Heart left ventricle (tissue), 16 donors: Measurements from ENCODE around the gene ZFAND5. TPM values are rescaled to one million over a fixed set of nuclear protein-coding genes. Genes with fewer than 3 reads are reported as not detected.
A peak's percentile ranks its signal among the peaks of the same experiment; 100 is the strongest.

Experiments used
- ATAC-seq, 4 donors: fragments of 200-7000 bp; cut with Tn5 transposase; one replicate each; pipeline ENCODE4 v1.9.1; 2020 to 2022; ENCODE audit warnings: moderate library complexity in 4 of 4, mild to moderate bottlenecking in 3 of 4, moderate number of reproducible peaks in 1 of 4
- DNase-seq, 5 donors: peaks; one replicate each; pipeline ENCODE4 v3.0.0-alpha.2; 2020
- H3K27ac ChIP-seq, 12 donors: fragments of 200-600 bp; sonication (generic) in 4 of 12; one replicate each; pipeline versions ENCODE4 v1.5.0 to v1.8.0; 2016 to 2022; ENCODE audit warnings: mild to moderate bottlenecking in 2 of 12
- H3K27me3 ChIP-seq, 9 donors: fragments of 200-600 bp; sonication (generic) in 2 of 9; one replicate each; pipeline versions ENCODE4 v1.5.1 to v1.8.0; 2016 to 2022; ENCODE audit warnings: mild to moderate bottlenecking in 3 of 9
- H3K36me3 ChIP-seq, 9 donors: fragments of 200-600 bp; sonication (generic) in 2 of 9; one replicate each; pipeline versions ENCODE4 v1.5.0 to v1.8.0; 2018 to 2022; ENCODE audit warnings: mild to moderate bottlenecking in 2 of 9
- H3K4me1 ChIP-seq, 12 donors: fragments of 200-600 bp; sonication (generic) in 4 of 12; one replicate each; pipeline versions ENCODE4 v1.5.0 to v1.8.0; 2016 to 2022; ENCODE audit warnings: mild to moderate bottlenecking in 3 of 12
- H3K4me3 ChIP-seq, 12 donors: fragments of 200-600 bp; sonication (generic) in 4 of 12; one replicate each; pipeline versions ENCODE4 v1.5.0 to v1.8.0; 2017 to 2022; ENCODE audit warnings: mild to moderate bottlenecking in 9 of 12, moderate library complexity in 4 of 12
- H3K9me3 ChIP-seq, 12 donors: fragments of 200-600 bp; sonication (generic) in 4 of 12; one replicate each; pipeline versions ENCODE4 v1.5.0 to v1.8.0; 2016 to 2022; ENCODE audit warnings: mild to moderate bottlenecking in 1 of 12
- POLR2A ChIP-seq, 2 donors: fragments of 450-650 bp; IDR thresholded peaks; one replicate each; pipeline ENCODE4 v1.6.1; 2017; ENCODE audit warnings: antibody characterized with exemption in 2 of 2, mild to moderate bottlenecking in 2 of 2, moderate library complexity in 2 of 2
- WGBS, 4 donors: extraction: QIAGEN DNeasy Blood & Tissue Kit in 2 of 4; methylation state at CpG; one replicate each; pipeline versions ENCODE4 v1.1.5 to v1.1.7; 2013 to 2018; 5-methylcytosine and 5-hydroxymethylcytosine counted together
- intact Hi-C, 10 donors: fragments of 100-400 bp; cut with DNase I; formaldehyde crosslinking; loops; one replicate each; pipeline versions ENCODE4 v1.11.1 to v1.14.2; 2022
- polyA plus RNA-seq, 2 donors: library from polyadenylated mRNA; stranded (reverse); fragments of 200-250 nt; gene quantifications; one replicate each; pipeline ENCODE4 v1.2.3, GENCODE V29; 2013
- total RNA-seq, 9 donors: library from RNA; depleted of rRNA in 2 of 9; stranded (reverse); fragments of >200 nt in 2 of 9; fragmentation: NEBNext Ultra II Directional in 3 of 9; extraction: Animal tissue kit (Norgen Biotek cat#: 25700) in 3 of 9; gene quantifications; one replicate each; pipeline versions ENCODE4 v1.1.0 to v1.2.4, GENCODE V29; 2016 to 2023
- TF ChIP-seq, protein P1 (sequence below), 12 donors: fragments of 200-600 bp; sonication (generic) in 4 of 12; IDR thresholded peaks; one replicate each; pipeline versions ENCODE4 v1.5.0 to v1.8.0; 2018 to 2022; ENCODE audit warnings: antibody characterized with exemption in 12 of 12, mild to moderate bottlenecking in 5 of 12
- donor health status: ischemic (EF 13 %, LVEDD 7.1; RV severe dilation, severe dysfunction).
- donor health status: healthy with polysubstance abuse.
- donor health status: DM: no; HTN: yes; CAD: no.
- donor health status: DM: no; HTN: no; CAD: no.
- donor health status: ischemic (EF 25% LVEDD 6.9; RV normal size, moderate dysfunction).
- donor health status: ischemic (EF 25% LVEDD 5.7; RV mildly dilated, moderate dysfunction).
- donor health status: healthy.
- donor health status: DM: yes; HTN: yes; CAD: no.
- donor health status: ischemic (EF 35%, LVEDD 5.7; RV mildly dilated, moderate dysfunction).
- donor health status: nonischemic (EF 11% LVEDD 7.7; RV severe dilation, severe dysfunction).
- donor health status: DM: yes; HTN: yes; CAD: no.
- donor health status: PGD.
- donor health status: ischemic (EF 29% LVEDD 5.4; RV normal size, mild dysfunction).
- donor health status: nonischemic (EF 23%, LVEDD 6.1; RV moderate dilation, normal function).

Gene ZFAND5
- total and polyA plus RNA-seq, 11 donors = 99.1 to 275 (median 157) TPM

DNA sequence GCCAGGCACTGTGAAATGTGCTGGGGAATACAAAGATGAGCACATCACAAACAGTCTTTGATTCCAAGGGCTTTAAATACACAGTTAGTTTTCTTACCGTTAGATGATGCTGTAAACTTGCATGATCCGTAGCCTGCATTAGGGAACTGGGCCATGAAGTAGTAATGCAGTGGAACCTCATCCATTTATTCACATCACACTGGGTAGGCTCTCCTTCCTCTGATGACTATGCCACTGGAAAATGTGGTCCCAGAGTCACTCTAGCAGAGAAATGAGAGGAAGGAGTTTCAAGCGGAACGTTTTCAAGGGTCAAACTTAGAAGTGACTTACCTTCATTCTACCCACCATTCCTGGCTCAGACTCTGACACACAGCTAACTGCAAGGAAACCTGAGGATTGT is 26.4 kb downstream of the ZFAND5 start:
- H3K4me1 ChIP-seq = no peaks in the 10 kb centered on the region
- intact Hi-C loops = no loop called here
- DNase-seq (no peak), ATAC-seq (no peak)
- H3K9me3 ChIP-seq = no peaks in the 10 kb centered on the region
- no peak overlapping the region for H3K27ac ChIP-seq
- no peaks in the 10 kb centered on the region for H3K27me3 ChIP-seq
- H3K36me3 ChIP-seq = peaks cover 0 to 49% (median 0%) of the 10 kb centered on the region in 9 donors
- H3K4me3 ChIP-seq = no peak overlapping the region
- 90 to 94% (median 91%) methylated on average over 4 of the region's 4 CpGs for WGBS, 4 donors
- TF ChIP-seq, protein P1, sequence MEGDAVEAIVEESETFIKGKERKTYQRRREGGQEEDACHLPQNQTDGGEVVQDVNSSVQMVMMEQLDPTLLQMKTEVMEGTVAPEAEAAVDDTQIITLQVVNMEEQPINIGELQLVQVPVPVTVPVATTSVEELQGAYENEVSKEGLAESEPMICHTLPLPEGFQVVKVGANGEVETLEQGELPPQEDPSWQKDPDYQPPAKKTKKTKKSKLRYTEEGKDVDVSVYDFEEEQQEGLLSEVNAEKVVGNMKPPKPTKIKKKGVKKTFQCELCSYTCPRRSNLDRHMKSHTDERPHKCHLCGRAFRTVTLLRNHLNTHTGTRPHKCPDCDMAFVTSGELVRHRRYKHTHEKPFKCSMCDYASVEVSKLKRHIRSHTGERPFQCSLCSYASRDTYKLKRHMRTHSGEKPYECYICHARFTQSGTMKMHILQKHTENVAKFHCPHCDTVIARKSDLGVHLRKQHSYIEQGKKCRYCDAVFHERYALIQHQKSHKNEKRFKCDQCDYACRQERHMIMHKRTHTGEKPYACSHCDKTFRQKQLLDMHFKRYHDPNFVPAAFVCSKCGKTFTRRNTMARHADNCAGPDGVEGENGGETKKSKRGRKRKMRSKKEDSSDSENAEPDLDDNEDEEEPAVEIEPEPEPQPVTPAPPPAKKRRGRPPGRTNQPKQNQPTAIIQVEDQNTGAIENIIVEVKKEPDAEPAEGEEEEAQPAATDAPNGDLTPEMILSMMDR (IDR thresholded peaks at IDR 0.05) = no peak
- TF ChIP-seq POLR2A (IDR thresholded peaks at IDR 0.05) = no peak

DNA sequence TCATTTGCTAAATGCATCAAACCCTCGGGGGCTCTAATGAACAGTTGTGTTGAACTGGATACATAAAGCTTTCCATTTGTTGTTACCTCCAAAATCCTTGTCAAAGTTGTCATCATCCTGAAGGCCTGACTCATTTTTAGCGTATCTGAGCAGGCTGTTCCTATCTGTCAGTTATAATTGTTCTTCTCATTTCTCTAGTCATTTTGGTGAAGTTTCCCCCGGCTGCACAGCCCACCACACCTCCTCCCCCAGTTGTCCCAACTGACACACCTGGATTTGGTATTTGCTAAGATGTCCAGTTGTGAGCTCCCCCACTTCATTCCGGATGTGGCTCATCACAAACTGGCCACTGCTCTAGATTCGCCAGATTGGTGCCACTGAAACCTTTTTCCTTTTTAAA is 27.7 kb downstream of the ZFAND5 start:
- H3K9me3 ChIP-seq = no peaks in the 10 kb centered on the region
- ATAC-seq (no peak), DNase-seq (no peak)

DNA sequence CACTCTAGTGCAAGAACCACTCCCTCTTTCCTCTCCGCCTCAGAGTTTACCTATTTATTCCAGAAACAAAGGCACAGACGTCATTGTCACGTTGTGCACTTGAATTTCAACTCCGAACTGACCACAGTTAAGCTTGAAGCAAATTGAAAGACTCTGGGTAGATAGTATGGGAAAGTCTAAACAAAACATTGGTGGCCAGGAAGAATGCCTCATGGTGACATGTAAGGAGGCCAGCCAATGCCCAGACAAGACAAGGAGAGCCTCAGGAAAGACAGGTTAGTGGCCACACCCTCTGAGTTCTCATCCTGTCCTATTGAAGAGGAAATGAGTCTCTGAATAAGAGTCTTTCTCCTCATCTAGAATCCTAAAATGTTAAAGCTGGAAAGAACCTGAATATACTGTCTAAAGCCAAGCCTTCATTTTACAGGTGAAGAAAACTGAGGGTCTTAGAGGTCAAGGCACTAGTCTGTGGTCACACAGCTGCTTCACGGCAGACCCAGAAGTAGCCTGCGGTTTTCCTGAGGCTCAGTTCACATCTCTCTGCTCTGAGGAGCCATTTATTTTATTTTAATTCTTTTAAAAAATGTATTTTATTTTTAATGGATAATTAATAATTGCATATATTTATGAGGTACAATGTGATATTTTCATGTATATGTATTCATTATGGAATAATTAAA is 30.2 kb downstream of the ZFAND5 start:
- Histone ChIP-seq H3K4me3 (no peak overlapping the region), H3K27ac (no peak overlapping the region), H3K4me1 (no peaks in the 10 kb centered on the region), H3K36me3 (peaks cover 0 to 30% (median 0%) of the 10 kb centered on the region in 9 donors), H3K9me3 (no peaks in the 10 kb centered on the region), H3K27me3 (no peaks in the 10 kb centered on the region)
- ATAC-seq = no peak
- DNase-seq = no peak
- intact Hi-C loops = no loop called here
- WGBS, 4 donors = 89 to 93% (median 92%) methylated on average over 6 of the region's 6 CpGs
- TF ChIP-seq POLR2A (IDR thresholded peaks at IDR 0.05) = no peak
- TF ChIP-seq, protein P1 (IDR thresholded peaks at IDR 0.05) = no peak

More for the DNA sequence above, 27.7 kb downstream of the ZFAND5 start:
- TF ChIP-seq, protein P1 (IDR thresholded peaks at IDR 0.05) = no peak
- no peak for TF ChIP-seq POLR2A (IDR thresholded peaks at IDR 0.05)
- 69 to 79% (median 73%) methylated on average over 5 of the region's 5 CpGs for WGBS, 4 donors
- Histone ChIP-seq H3K27me3 (no peaks in the 10 kb centered on the region), H3K4me3 (no peak overlapping the region), H3K4me1 (no peaks in the 10 kb centered on the region), H3K27ac (no peak overlapping the region), H3K36me3 (peaks cover 0 to 49% (median 0%) of the 10 kb centered on the region in 9 donors)
- intact Hi-C loops = no loop called here

DNA sequence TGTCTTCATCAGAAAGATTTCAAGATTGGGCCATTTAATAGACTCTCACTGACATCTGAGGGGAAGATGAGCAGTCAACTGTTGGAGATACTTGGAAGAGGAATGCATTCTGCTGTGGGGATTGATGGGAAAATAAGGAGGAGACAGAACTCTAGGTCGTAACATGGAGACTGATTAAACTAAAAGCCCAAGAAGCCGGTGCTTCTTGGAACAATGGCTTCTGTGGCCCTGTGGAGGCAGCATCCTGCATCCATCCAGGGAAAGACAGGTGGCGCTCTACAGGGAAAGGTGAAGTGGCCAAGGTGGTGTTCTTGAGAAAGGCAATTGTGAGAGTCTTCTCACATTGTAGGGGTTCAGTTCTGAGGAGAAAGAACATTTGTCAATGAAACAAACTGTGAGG is 31.3 kb downstream of the ZFAND5 start:
- WGBS, 4 donors = 86 to 90% (median 87%) methylated on average over 3 of the region's 3 CpGs
- Histone ChIP-seq H3K4me1 (no peaks in the 10 kb centered on the region), H3K9me3 (no peaks in the 10 kb centered on the region), H3K27ac (no peak overlapping the region), H3K4me3 (no peak overlapping the region), H3K36me3 (peaks cover 0 to 29% (median 0%) of the 10 kb centered on the region in 9 donors), H3K27me3 (no peaks in the 10 kb centered on the region)
- intact Hi-C loops = no loop called here
- DNase-seq (no peak), ATAC-seq (no peak)
- TF ChIP-seq POLR2A (IDR thresholded peaks at IDR 0.05) = no peak
- TF ChIP-seq, protein P1 (IDR thresholded peaks at IDR 0.05) = peak in 2 of 12 donors; percentile 6 to 8
